GM21529 (cell line): Measurements from ENCODE around the gene NFAM1.

Source experiments
- ATAC-seq: cut with Tn5 transposase; IDR thresholded peaks from one replicate; pipeline ENCODE4 v1.9.1; 2021; ENCODE audit not compliant: unreplicated experiment

The NFAM1 gene

DNA sequence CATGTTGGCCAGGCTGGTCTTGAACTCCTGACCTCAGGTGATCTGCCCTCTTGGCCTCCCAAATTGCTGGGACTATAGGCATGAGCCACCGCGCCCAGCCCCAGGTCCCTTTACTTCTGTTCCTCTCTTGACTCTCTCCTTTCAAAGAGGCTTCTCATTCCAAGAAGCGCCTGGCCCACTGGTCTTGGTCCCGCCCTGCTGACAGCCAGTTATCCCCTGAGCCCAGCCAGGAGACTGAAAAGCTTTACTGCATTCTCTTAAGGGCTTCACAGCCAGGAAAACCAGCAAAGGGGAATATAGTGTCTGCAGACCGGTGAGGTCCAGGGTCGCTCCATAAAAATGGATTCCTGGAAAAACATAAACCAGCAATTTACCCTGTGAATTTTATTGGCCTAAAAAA, 68.3 kb downstream of the NFAM1 start:
- no peak for ATAC-seq

DNA sequence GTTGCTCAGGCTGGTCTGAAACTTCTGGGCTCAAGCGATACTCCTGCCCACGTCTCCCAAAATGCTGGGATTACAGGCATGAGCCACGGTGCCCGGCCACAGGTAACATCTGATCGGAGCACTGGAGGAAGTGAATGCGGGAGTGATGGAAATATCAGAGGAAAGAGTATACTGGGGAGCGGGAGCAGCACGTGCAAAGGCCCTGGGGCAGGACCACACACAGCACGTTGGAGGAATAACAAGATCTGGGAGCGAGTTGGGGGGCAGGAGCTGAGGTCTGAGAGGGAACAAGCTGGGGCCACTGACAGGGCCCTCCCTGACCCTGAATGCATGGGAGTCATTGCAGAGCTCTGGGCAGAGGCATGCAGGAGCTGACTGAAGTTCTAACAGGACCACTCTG, 70.7 kb downstream of the NFAM1 start:
- no peak for ATAC-seq

DNA sequence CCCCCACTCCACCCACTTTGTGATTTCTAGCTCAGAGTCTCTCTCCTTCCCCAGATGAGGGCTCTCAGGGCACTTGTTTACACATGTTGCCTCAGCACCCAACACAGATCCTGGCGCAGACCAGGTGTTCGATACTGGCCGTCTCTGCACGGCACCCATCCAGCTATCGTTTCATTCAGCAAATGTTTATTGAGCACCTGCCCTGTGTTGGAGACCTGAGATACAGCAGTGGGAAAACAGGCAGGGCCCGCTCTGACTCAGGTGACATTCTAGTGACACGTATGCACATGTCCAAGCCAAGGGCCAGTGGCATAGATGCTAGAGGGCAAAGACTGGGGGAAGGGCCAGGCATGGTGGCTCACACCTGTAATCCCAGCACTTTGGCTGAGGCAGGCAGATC, 71.9 kb downstream of the NFAM1 start:
- no peak for ATAC-seq

DNA sequence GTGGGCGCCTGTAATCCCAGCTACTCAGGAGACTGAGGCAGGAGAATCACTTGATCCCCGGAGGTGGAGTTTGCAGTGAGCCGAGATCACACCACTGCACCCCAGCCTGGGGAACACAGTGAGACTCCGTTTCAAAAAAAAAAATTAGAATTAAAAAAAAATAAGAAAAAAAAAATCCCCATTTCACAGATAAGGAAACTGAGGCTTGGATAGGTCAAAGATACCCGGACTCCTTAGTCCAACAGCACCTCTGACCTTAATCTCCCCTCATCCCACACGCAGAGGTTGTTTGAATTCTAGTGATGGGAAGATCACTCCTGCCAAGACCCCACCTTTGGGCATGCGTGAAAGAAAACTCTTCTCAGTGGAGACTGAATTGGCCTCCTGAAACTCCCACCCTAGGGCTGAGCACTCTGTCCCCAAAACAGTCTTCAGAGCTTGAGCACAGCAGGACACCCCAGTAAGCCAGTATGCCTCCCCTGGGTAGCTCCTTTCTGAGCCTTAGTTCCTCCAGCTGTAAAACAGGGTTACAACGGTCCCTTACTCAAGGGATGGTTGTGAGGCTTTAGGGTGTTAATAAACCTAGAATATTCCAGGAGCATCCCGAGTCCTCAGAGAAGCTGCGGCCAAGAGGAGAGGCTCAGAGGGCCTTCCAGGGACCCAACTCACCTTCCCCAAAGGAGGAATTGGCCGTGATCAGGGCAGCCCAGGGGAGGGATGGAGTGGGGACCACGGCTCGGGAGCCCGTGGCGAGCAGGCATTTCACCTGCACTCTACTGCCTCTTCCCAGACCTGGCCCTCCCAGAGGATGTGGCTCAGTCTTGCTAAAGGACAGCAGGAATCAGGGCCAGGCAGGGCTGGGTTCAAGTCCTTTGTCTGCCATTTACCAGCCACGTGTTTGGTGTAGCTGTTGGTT, 73.3 kb downstream of the NFAM1 start:
- ATAC-seq: no peak

DNA sequence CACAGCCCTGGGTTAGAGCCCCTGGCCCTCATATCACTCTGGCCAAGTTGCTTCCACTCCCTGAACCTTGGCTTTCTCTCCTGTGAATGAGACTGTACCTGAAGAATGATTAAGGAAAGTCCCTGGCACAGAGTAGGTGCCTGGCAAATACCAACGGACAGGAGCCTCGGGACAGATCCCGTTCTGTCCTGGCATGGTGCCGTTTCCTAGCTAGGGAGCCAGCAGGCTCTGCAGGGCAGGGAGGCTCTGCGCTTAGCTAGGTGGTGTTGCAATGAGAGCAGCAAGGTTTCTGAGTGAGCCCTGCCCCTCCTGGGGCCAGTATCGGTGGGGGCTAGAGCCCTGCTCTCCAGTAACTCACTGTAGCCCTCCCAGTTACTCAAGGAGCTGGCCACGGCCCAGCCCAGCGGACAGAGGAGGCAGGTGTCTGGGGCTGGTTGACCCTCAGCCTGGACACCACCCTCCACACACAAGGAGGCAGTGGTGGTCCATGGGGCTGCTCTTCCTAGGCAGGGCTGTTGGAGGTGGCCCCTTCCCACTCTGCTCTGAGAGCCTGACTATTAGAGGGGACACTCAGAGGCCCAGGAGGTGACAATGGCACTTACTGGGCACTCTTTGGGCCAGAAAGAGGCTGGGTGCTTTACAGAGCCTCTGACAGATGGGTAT, 74.4 kb downstream of the NFAM1 start:
- ATAC-seq: no peak

DNA sequence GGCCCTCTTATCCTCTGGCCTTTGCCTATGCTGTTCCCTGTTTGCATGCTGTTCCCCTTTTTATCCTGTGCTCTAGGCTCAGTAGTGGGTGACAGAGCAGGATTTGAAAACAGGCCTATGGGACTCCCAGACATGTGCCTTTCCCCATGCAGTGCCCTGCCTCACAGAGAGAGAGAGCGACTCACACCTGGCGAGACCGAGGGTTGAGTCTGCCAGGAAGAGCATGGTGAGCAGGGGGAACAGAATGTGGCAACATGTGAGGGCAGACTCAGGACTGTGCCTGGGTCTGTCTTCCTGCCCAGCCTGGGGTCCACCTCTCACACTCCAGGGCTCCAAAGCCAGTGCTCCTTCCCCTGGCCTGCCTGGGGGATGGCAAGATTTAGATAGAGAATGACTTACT, 75.0 kb downstream of the NFAM1 start:
- ATAC-seq: no peak

DNA sequence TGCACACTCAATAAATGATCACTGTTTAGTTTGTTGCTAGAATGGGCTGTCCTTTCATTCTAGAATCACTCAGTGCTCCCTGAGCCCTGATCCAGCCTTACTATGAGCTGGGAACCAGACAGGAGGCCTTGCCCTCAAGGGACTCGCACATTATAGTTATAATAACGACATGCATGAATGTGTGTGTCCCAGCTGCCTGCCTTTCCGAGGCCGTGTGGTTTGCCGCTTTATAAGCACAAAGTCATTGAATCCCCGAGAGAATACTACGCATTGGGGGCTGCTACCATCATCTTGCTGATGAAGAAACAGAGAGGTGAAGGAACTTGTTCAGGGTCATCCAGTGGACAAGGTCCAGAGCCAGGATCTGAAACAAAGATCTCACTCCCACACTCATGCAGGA, 75.7 kb downstream of the NFAM1 start:
- ATAC-seq: no peak

DNA sequence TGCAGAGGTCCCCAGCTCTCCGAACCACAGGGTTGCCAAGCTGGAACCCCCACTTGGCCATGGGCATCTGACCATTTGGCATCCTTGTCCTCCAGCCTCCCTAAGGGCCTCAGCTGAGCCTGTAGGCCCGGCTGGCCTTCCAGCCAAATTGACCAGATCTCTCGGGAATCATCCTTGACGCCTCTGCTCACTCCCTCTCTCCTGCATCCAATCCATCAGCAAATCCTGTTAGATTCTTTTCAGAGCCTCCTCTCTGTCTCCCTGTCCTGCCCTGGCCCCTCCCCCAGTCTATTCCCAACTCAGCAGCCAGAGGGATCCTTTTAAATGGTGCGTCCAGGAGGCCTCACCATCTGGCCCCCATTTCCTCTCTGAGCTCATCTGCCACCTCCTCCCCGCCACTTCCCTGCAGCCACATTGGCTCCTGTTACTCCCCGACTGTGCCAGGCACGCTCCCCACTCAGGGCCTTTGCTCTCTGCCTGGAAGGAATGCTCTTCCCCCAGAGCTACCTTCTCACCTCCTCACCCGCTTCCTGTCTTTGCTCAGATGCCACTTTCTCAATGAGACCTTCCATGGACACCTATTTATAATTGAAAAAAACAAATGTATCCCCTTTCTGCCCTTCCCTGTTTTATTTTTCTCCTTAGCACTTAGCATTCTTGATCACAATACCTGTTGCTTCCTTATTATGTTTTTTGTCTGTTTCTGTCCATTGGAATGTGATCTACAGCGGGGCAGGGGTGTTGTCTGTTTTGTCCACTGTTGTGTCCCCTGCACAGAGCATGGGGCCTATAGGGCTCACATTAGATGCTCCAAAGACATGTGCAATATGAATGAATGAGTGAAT, 78.1 kb downstream of the NFAM1 start:
- ATAC-seq: no peak

DNA sequence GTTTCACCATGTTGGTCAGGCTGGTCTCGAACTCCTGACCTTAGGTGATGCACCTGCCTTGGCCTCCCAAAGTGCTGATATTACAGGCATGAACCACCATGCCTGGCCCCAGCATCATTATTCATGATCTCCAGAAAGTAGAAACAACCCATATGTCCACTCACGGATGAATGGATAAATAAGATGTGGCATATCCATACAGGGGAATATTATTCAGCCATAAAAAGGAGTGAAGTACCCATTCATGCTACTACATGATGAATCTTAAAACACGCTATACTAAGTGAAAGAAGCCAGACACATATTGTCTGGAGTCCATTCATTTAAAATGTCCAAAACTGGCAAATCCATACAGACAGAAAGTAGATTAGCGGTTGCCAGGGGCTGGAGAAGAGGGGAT, 81.8 kb downstream of the NFAM1 start:
- ATAC-seq: no peak

DNA sequence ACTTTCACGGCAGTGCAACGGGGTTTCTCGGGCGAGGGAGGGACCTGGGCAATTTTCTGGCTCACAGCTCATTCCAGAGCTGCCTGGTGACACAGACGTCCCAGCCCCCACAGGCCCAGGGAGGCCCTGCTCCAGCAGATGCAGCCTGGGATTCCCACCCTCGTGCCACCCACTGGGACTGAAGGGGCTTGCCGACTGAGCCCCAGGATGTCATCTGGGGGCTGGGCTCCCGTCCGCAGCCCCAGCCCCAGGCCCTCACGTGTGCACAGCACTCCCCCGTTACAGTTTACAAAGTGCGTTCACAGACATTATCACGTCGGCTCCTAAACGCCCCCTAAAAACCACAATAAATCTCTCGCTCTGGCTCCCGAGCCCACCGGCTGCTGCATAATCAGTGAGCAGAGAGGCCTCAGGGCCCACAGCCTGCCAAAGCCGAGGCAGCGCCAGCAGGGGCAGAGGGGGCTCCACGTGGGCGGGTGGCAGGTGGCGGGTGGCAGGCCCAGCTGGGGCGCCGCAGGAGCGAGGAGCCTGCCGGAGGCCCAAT, 84.8 kb downstream of the NFAM1 start:
- no peak for ATAC-seq

DNA sequence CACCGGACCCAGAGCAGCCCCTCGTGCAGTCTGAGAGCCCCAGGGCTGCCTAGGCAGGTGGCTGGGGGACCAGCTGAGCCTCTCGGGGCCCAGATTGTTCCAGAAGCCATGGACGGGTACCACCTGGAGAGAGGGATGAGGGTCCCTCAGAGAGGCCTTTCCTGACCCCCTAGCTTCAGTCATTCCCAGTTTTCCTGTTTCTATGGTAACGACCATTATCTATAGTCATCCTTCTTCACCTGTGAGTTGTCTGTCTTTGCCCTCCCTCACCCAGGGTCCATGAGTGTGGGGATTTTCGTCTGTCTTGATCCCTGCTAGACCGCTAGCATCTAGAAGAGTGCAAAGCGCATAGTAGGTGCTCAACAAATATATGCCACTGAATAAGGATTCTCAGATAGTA, 85.5 kb downstream of the NFAM1 start:
- ATAC-seq: no peak

DNA sequence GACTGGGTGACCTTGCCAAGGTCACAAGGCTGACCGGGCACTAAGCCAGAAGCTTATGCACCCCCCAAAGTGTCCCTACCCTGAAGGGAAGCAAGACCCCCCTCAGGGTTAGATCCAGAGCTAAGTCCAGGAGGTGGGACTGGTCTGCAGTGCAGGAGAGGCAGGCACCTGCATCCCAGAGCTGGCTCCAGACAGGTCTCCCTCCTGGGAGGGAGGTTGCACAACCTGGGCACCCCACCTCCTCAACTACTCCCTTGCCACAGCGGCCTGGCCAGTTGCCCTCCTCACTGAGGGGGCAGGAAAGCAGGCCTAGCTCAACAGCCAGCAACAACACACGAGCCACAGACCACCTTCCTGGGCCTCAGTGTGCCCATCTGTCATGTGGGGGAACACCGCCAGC, 86.7 kb downstream of the NFAM1 start:
- ATAC-seq: no peak

DNA sequence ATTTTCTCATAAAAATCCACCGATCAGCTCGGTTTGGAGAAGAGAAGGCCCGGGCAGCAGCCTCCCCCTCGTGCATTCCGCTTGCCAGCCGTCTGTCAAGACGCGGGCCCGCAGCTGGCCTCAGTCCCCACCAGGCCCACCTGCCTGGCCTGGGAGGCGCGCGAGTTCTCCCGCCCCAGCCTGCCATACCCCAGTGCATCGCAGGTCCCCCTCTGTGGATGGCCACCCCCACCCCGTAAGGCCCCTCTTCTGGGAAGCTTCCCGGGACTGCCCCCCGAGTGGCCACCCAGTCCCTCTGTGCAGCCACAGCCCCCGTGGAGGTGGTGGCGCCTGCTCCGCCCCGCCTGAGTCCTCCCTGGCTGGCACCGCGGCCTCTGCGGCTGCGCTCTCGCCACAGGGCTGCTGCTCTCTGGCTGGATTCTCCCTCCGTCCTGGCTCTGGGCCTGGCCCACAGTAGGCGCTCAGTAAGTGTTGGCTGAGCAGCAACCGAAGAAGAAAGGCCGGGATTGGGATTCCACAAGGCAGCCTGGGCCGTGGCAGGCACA, 87.8 kb downstream of the NFAM1 start:
- ATAC-seq: no peak

DNA sequence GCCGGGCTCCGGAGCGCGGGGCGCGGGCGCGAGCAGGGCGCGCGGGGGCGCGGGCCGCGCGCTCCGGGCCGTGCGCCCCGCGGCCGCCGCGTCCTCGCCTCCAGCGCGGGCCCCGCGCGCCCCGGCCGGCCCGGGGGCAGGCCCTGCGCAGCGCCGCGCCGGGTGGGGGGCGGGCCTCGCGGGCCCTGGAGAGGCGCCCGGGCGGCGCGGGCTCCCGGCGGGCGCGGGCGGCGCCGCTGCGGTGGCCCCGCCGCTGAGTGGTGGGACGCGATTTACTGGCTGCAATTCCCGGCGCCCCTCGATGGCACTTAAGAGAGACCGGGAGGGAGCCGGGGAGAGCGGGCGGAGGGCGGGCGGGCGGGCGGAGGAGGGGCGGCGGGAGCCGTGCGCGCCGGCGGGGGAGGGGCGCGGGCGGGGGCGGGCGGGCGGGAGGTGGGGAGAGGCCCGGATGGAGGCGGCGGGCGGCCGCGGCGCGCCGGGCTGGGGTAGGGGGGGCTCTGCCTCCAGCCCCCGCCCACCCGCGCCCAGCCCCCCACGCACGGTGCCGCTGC, 88.6 kb downstream of the NFAM1 start:
- ATAC-seq: no peak

DNA sequence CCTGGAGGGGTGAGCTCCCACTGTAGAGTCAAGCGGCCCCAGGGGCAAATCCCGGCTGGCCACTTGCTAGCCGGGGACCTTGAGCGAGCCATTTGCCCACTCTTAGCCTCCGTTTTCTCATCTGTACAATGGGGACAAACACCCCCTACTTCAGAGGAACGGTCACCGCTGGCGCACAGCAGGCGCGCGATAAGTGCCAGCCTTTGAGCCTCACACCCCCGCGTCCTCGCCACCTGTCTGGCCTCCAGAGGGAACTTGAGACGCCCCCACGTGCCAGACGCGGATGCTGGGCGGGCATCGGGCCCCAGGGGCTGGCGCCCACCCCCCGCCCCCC, 89.1 kb downstream of the NFAM1 start:
- ATAC-seq: no peak

DNA sequence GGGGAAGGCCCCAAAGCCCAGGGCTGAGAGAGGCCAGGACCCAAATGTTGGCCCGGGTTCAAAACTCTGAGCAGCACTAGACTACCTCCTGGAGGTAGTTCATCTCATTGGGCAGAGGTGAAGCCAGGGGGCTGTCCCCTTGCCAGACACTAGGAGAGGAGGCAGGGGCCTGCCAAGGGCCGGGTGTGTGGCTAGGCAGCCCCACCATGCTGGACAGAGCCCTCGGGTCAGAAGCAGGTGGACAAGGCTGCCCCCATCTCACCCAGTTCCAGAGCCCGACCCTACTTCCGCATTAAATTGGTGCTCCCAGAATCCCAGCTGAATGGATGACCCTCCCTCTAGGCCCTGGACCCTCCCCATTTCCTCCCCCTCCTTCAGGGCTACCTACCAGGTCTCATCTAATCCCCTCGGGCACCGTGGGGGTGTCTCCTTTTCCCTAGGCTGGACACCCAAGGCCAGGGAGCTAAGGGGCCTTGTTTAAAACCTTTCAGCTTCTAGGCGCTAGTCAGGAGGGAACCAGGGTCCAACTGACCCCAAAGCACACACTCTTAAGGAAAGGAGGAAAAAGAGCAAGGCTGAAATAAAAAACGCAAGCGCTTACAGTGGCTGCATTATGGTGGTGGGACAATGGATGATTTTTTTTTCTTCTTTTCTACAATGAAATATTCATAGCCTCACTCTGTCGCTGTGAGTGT, 89.6 kb downstream of the NFAM1 start:
- ATAC-seq: no peak

DNA sequence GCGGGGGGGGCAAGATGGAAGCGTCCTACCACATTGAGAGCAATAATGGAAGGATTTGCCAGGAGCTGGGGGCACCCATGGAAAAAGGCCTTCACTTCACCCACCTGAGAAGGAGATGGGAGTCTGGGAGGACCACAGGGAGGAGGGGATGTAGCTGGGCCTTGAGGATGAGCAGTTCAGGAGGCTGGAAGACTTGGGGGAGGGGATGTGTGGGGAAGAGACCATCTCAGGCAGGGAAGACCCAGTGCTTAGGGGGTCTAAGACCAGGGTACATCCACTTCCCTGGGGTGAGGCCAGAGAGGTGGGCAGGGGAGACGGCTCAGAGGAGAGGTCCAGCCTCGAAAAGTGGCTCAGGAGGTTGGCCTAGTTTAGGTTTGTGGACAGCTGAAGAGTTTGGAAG, 90.4 kb downstream of the NFAM1 start:
- no peak for ATAC-seq

DNA sequence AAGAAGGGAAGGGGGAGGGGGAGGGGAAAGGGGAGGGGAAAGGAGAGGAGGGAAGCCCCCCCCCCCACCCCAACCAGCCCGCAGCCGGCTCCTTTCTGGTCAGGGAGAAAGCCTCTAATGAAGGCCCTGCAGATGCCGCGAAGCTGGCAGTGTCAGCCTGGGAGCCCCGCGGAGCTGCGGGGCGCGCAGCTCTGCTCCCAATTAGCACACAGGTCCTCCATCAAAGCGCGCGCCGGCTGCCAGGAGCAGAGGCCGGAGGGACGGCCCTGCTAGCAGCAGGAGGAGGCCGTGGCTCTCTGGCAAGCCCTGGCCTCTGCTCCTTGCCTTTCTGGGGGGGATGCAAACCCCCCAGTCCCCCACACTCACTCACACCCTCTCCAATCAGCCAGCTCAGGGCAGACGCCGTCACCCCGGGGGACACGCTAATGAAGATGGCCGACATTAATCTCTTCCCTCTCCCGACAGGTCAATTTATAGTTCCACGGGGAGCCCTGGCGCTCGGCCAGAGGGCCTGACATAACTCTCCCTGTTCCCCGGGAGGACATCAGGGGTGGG, 91.3 kb downstream of the NFAM1 start:
- no peak for ATAC-seq

DNA sequence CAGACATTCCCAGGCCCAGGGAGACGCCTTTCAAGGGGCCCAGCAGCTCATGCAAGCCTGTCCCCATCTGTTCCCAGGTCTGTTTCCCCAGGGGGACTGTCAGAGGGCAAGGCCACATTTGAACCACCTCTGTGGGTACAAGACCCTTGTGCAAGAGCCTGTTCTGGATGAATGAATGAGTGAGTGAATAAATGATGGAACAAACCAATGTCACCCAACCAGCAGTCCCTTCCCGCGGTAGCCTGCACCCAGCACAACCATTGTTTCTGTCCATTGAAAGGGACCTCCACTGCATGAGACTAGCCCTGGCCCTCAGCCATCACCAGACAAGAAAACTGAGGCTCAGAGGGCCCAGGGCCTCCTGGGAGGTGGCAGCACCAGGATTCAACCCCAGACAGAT, 92.1 kb downstream of the NFAM1 start:
- ATAC-seq: no peak

DNA sequence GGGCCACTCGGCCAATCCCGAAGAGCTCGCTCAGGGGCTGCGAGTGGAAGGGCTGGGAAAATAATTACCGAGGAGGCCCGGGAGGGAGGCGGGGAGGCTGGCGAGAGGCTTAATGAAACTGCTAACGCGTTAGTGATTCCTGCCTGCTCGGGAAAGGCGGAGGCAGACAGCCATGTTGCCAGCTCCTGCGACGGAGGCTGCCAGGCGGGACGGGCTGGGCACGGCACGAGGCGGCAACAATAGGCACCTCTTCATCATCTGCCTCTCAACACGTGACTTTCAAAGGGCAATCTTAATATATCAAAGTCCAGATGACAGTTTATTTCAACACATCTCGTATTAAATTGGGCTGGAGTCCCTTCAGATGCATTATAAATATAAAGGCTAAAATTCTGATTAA, 93.7 kb downstream of the NFAM1 start:
- no peak for ATAC-seq
